IMR-90 (cell line): ENCODE data around the gene HSPA13. TPM values are rescaled to one million over a fixed set of nuclear protein-coding genes. Genes with fewer than 3 reads are reported as not detected.

Experiments
- ATAC-seq: fragments of 200-7000 bp; cut with Tn5 transposase; 2 replicates; pipeline ENCODE4 v1.9.1; 2020; ENCODE audit warnings: low read depth, mild to moderate bottlenecking, moderate library complexity
- BruUV-seq: library from RNA; stranded (reverse); fragments of 400-500 nt; replicated peaks from 2 replicates; lab custom pipeline; 2021; lab: Mats Ljungman, UMichigan
- CTCF ChIA-PET: fragments of 300-600 bp; formaldehyde crosslinking; extraction: SDS; loops from one replicate; lab custom pipeline; 2021; ENCODE audit warnings: antibody characterized with exemption; lab: Yijun Ruan, JAX
- POLR2A ChIA-PET: fragments of 300-600 bp; sonication (Branson Sonifier 250); formaldehyde crosslinking; loops from one replicate; lab custom pipeline; 2022; ENCODE audit warnings: antibody characterized with exemption; ENCODE audit not compliant: unreplicated experiment; lab: Charles Lee
- DNase-seq: peaks from one replicate; pipeline ENCODE4 v3.0.0; 2013
- H2AFZ ChIP-seq: replicated peaks from 2 replicates; pipeline ENCODE3; 2013; ENCODE audit warnings: low read length, mild to moderate bottlenecking; ENCODE audit not compliant: poor library complexity
- H2AK5ac ChIP-seq: 2 replicates; pipeline ENCODE4 v1.6.1; 2013; ENCODE audit warnings: low read depth, low read length, inconsistent platforms
- H2AK9ac ChIP-seq: replicated peaks from 2 replicates; pipeline ENCODE3; 2013; ENCODE audit warnings: mild to moderate bottlenecking, low read depth, low read length, moderate library complexity; ENCODE audit not compliant: poor library complexity
- H2BK120ac ChIP-seq: 2 replicates; pipeline ENCODE4 v1.6.1; 2013; ENCODE audit warnings: low read depth, low read length, inconsistent platforms
- H2BK15ac ChIP-seq: 3 replicates; pipeline ENCODE4 v1.6.1; 2013; ENCODE audit warnings: low read depth, low read length, inconsistent platforms
- H2BK20ac ChIP-seq: 2 replicates; pipeline ENCODE4 v1.6.1; 2013; ENCODE audit warnings: low read depth, mild to moderate bottlenecking, inconsistent platforms, low read length, moderate library complexity
- H2BK5ac ChIP-seq: 2 replicates; pipeline ENCODE4 v1.6.1; 2013; ENCODE audit warnings: mild to moderate bottlenecking, low read depth, low read length, inconsistent platforms; ENCODE audit not compliant: poor library complexity, severe bottlenecking
- H3K14ac ChIP-seq: replicated peaks from 2 replicates; pipeline ENCODE4 v1.6.1; 2013; ENCODE audit warnings: low read depth, low read length, inconsistent platforms
- H3K18ac ChIP-seq: 2 replicates; pipeline ENCODE4 v1.6.1; 2013; ENCODE audit warnings: low read depth, low read length, control low read depth
- H3K23ac ChIP-seq: 2 replicates; pipeline ENCODE4 v1.6.1; 2013; ENCODE audit warnings: low read depth, low read length, inconsistent platforms
- H3K27ac ChIP-seq: 2 replicates; pipeline ENCODE4 v1.5.1; 2013; ENCODE audit warnings: mild to moderate bottlenecking, control low read depth, low read length; ENCODE audit not compliant: insufficient read depth
- H3K27me3 ChIP-seq: 2 replicates; pipeline ENCODE4 v1.6.1; 2013; ENCODE audit warnings: low read length; ENCODE audit not compliant: control insufficient read depth, insufficient read depth
- H3K36me3 ChIP-seq: 2 replicates; pipeline ENCODE4 v1.6.1; 2013; ENCODE audit warnings: low read length, mixed read lengths; ENCODE audit not compliant: control insufficient read depth, insufficient read depth
- H3K4ac ChIP-seq: 2 replicates; pipeline ENCODE4 v1.6.1; 2013; ENCODE audit warnings: low read depth, low read length, inconsistent platforms
- H3K4me1 ChIP-seq: 2 replicates; pipeline ENCODE4 v1.6.1; 2013; ENCODE audit warnings: low read length, mixed read lengths; ENCODE audit not compliant: control insufficient read depth, insufficient read depth
- H3K4me2 ChIP-seq: 2 replicates; pipeline ENCODE4 v1.6.1; 2013; ENCODE audit warnings: low read depth, mild to moderate bottlenecking, control low read depth, low read length, moderate library complexity
- H3K4me3 ChIP-seq: 2 replicates; pipeline ENCODE4 v1.5.1; 2013; ENCODE audit warnings: low read depth, mild to moderate bottlenecking, control low read depth, low read length, moderate library complexity; ENCODE audit not compliant: insufficient read depth
- H3K56ac ChIP-seq: 2 replicates; pipeline ENCODE4 v1.6.1; 2013; ENCODE audit warnings: low read length, inconsistent platforms; ENCODE audit not compliant: insufficient read depth; ENCODE audit errors: extremely low read depth
- H3K79me1 ChIP-seq, 2 experiments: 2 replicates each; pipeline ENCODE4 v1.6.1; 2013; ENCODE audit warnings: low read length in 2 of 2, inconsistent platforms in 1 of 2, low read depth in 1 of 2
- H3K9ac ChIP-seq: 2 replicates; pipeline ENCODE4 v1.6.1; 2013; ENCODE audit warnings: low read depth, low read length, control low read depth
- H3K9me1 ChIP-seq: 2 replicates; pipeline ENCODE4 v1.6.1; 2013; ENCODE audit warnings: low read length, inconsistent platforms; ENCODE audit not compliant: insufficient read depth
- H3K9me3 ChIP-seq: 2 replicates; pipeline ENCODE4 v1.6.1; 2013; ENCODE audit warnings: low read length; ENCODE audit not compliant: control insufficient read depth, insufficient read depth
- H4K20me1 ChIP-seq: 2 replicates; pipeline ENCODE4 v1.6.1; 2013; ENCODE audit warnings: low read length, inconsistent platforms; ENCODE audit not compliant: insufficient read depth
- H4K5ac ChIP-seq: 2 replicates; pipeline ENCODE4 v1.6.1; 2013; ENCODE audit warnings: mild to moderate bottlenecking, low read depth, low read length, control low read depth
- H4K8ac ChIP-seq, 2 experiments: 2 replicates each; pipeline ENCODE4 v1.6.1; 2013; ENCODE audit warnings: low read depth in 2 of 2, low read length in 2 of 2, control low read depth in 1 of 2, inconsistent platforms in 1 of 2
- H4K91ac ChIP-seq: 2 replicates; pipeline ENCODE4 v1.6.1; 2013; ENCODE audit warnings: low read depth, low read length, inconsistent platforms; ENCODE audit not compliant: insufficient read depth
- ELK1 ChIP-seq: fragments of 150-350 bp; IDR thresholded peaks from 2 replicates; pipeline ENCODE4 v1.6.1; 2016; ENCODE audit warnings: low read depth, mild to moderate bottlenecking, low read length, moderate library complexity, borderline replicate concordance
- FOS ChIP-seq: fragments of 150-350 bp; IDR thresholded peaks from 2 replicates; pipeline ENCODE4 v1.6.1; 2016; ENCODE audit warnings: low read depth, low read length
- MAFK ChIP-seq: IDR thresholded peaks from 2 replicates; pipeline ENCODE4 v1.6.1; 2012; ENCODE audit warnings: low read depth, low read length, improper control_type of control experiment
- NFE2L2 ChIP-seq: fragments of 150-350 bp; IDR thresholded peaks from 2 replicates; pipeline ENCODE4 v1.6.1; 2016; ENCODE audit warnings: low read depth, mild to moderate bottlenecking, low read length
- POLR2A ChIP-seq: IDR thresholded peaks from 2 replicates; pipeline ENCODE4 v1.6.1; 2012; ENCODE audit warnings: mild to moderate bottlenecking, low read depth, low read length
- RCOR1 ChIP-seq: IDR thresholded peaks from 2 replicates; pipeline ENCODE4 v1.6.1; 2012; ENCODE audit warnings: mild to moderate bottlenecking, low read length, improper control_type of control experiment; ENCODE audit not compliant: insufficient replicate concordance
- WGBS, 2 experiments: methylation state at CpG; one replicate each; pipeline versions ENCODE4 v1.1.5 to v1.1.7; 2013; ENCODE audit warnings: missing lambda C conversion rate in 2 of 2; ENCODE audit not compliant: insufficient read length in 1 of 2; ENCODE audit errors: extremely low coverage in 2 of 2; 5-methylcytosine and 5-hydroxymethylcytosine counted together
- dilution Hi-C: fragments of 300-500 bp; cut with HindIII; formaldehyde crosslinking; loops from one replicate; pipeline ENCODE4 v1.14.3; 2018; ENCODE audit warnings: low sequenced_read_pairs; ENCODE audit not compliant: unreplicated experiment
- in situ Hi-C: fragments of 300-500 bp; cut with MboI; formaldehyde crosslinking; loops from 3 replicates; pipeline ENCODE4 v1.14.3; 2019; ENCODE audit warnings: low sequenced_read_pairs, inconsistent platforms, mixed read lengths
- intact Hi-C: fragments of 100-400 bp; cut with micrococcal nuclease; formaldehyde crosslinking; loops from 2 replicates; pipeline ENCODE4 v1.10.0; 2022
- polyA plus RNA-seq, 3 experiments: library from polyadenylated mRNA; depleted of rRNA; stranded (reverse); fragments of >200 nt; gene quantifications; 2 replicates each; pipeline ENCODE4 v1.2.3, GENCODE V29; 2012; ENCODE audit warnings: low replicate concordance in 1 of 3
- total RNA-seq: library from RNA; depleted of rRNA; stranded (reverse); fragments of >200 nt; gene quantifications from 2 replicates; pipeline ENCODE4 v1.2.3, GENCODE V29; 2012

The HSPA13 gene
- total and polyA plus RNA-seq, 2 of the 4 experiments (the other 2 are of a cell fraction) = 16.3 to 43.7 TPM

GRCh38 chr21:14376854-14377253, 6.1 kb downstream of the HSPA13 start:
- H2BK120ac ChIP-seq = no peak overlapping the region
- H2AFZ ChIP-seq = no peak overlapping the region
- POLR2A ChIA-PET = no interaction called here
- no peak overlapping the region for H4K5ac ChIP-seq
- H3K9me1 ChIP-seq = no peaks in the 10 kb centered on the region
- no peaks in the 10 kb centered on the region for H3K27me3 ChIP-seq
- H3K27ac ChIP-seq = no peak overlapping the region
- no peak overlapping the region for H2AK9ac ChIP-seq
- H3K36me3 ChIP-seq = peaks cover 23% of the 10 kb centered on the region
- dilution Hi-C loops = no loop called here
- no peak overlapping the region for H3K23ac ChIP-seq
- H3K18ac ChIP-seq = no peak overlapping the region
- H3K4me1 ChIP-seq = no peaks in the 10 kb centered on the region
- in situ Hi-C loops = loop anchor here (25.0 kb wide), 1 partner anchor 710 kb away; no protein-coding TSS in a partner anchor
- H3K9ac ChIP-seq = no peak overlapping the region
- no peak overlapping the region for H3K4me2 ChIP-seq
- no TSS peak for BruUV-seq
- H4K20me1 ChIP-seq = no peaks in the 10 kb centered on the region; the same call in 1 of the 2 replicates
- H3K9me3 ChIP-seq = no peaks in the 10 kb centered on the region
- TF ChIP-seq RCOR1 (no peak), ELK1 (no peak), POLR2A (no peak), MAFK (no peak), FOS (no peak), NFE2L2 (no peak)
- no peak overlapping the region for H4K91ac ChIP-seq
- H3K4me3 ChIP-seq = no peak overlapping the region
- peaks cover 5 to 16% of the 10 kb centered on the region in 2 experiments; a peak in 2 of 4 replicates for H3K79me1 ChIP-seq
- WGBS, 2 experiments = no CpG with 5 or more reads among the region's 2 CpGs
- no peak for DNase-seq
- CTCF ChIA-PET = interaction anchor here (0.7 kb wide), 1 partner anchor 332 kb away, joined by 3 read pairs; no protein-coding TSS in a partner anchor
- no peak overlapping the region for H3K4ac ChIP-seq
- no peak overlapping the region for H3K56ac ChIP-seq
- no peak overlapping the region for H2BK5ac ChIP-seq
- H3K14ac ChIP-seq = no peak overlapping the region
- intact Hi-C loops = no loop called here
- H2BK15ac ChIP-seq = no peak overlapping the region
- H2AK5ac ChIP-seq = no peak overlapping the region
- no peak for ATAC-seq
- H4K8ac ChIP-seq = no peak overlapping the region
- no peak overlapping the region for H2BK20ac ChIP-seq
